HEK293 (cell line): ENCODE results near the gene PRLR.

Experiments
- GLIS1 ChIP-seq: fragments of 450-650 bp; formaldehyde crosslinking; IDR thresholded peaks from 2 replicates; pipeline ENCODE4 v1.5.1; 2016; ENCODE audit warnings: missing biosample characterization, missing genetic modification characterization
- SETDB1 ChIP-seq: IDR thresholded peaks from one replicate; pipeline ENCODE4 v1.6.1; 2017; ENCODE audit warnings: mild to moderate bottlenecking, low read length, moderate library complexity, mixed read lengths; ENCODE audit not compliant: insufficient read length
- ZBTB1 ChIP-seq: fragments of 450-650 bp; formaldehyde crosslinking; IDR thresholded peaks from 2 replicates; pipeline ENCODE4 v1.5.1; 2016; ENCODE audit warnings: missing biosample characterization, missing genetic modification characterization
- TF ChIP-seq, protein P1 (sequence below): fragments of 450-650 bp; formaldehyde crosslinking; IDR thresholded peaks from 2 replicates; pipeline ENCODE4 v1.5.1; 2016; ENCODE audit warnings: missing biosample characterization, missing genetic modification characterization

DNA sequence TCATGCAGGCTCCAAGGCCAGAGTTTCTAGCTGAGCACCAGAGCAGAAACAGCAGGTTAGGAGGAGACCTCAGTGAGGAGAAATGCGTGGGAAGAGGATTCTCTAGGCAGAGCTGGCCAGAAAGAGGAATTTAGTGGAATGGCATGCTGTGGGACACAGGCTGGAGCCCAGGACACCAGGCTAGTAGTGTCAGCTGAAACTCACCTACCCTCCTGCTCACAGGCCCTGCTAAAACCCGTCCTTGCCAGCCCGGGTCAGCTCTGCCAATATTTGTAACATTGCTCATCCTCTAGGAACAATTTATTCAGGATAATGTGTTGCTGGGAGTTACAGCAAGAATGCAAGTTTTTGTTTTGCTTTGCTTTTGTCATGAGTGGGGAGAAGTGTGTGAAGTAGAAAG lies 142.3 kb downstream of the PRLR start:
- no peak for TF ChIP-seq GLIS1
- TF ChIP-seq, protein P1, sequence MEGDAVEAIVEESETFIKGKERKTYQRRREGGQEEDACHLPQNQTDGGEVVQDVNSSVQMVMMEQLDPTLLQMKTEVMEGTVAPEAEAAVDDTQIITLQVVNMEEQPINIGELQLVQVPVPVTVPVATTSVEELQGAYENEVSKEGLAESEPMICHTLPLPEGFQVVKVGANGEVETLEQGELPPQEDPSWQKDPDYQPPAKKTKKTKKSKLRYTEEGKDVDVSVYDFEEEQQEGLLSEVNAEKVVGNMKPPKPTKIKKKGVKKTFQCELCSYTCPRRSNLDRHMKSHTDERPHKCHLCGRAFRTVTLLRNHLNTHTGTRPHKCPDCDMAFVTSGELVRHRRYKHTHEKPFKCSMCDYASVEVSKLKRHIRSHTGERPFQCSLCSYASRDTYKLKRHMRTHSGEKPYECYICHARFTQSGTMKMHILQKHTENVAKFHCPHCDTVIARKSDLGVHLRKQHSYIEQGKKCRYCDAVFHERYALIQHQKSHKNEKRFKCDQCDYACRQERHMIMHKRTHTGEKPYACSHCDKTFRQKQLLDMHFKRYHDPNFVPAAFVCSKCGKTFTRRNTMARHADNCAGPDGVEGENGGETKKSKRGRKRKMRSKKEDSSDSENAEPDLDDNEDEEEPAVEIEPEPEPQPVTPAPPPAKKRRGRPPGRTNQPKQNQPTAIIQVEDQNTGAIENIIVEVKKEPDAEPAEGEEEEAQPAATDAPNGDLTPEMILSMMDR (tag by site-specific recombination): no peak
- TF ChIP-seq ZBTB1 (tag by site-specific recombination): no peak
- TF ChIP-seq SETDB1: no peak
